Neural progenitor cell (in vitro differentiated cells): ENCODE results near the gene DNAH7. TPM values are rescaled to one million over a fixed set of nuclear protein-coding genes. Genes with fewer than 3 reads are reported as not detected.

Experiments
- DNase-seq: peaks from one replicate; pipeline ENCODE4 v3.0.0-alpha.2; 2016; ENCODE audit warnings: low spot score
- H2AFZ ChIP-seq: fragments of 200-600 bp; sonication (generic); replicated peaks from 2 replicates; pipeline ENCODE4 v1.6.1; 2016; ENCODE audit warnings: antibody characterized with exemption
- H3F3A ChIP-seq: fragments of 200-600 bp; sonication (generic); 2 replicates; pipeline ENCODE4 v1.6.1; 2016; ENCODE audit warnings: antibody characterized with exemption, low read depth
- H3K27ac ChIP-seq: fragments of 200-600 bp; sonication (generic); 2 replicates; pipeline ENCODE4 v1.5.1; 2016; ENCODE audit warnings: mild to moderate bottlenecking
- H3K27me3 ChIP-seq: fragments of 200-600 bp; sonication (generic); 2 replicates; pipeline ENCODE4 v1.6.1; 2016; ENCODE audit warnings: mild to moderate bottlenecking, moderate library complexity
- H3K36me3 ChIP-seq: fragments of 200-600 bp; sonication (generic); 2 replicates; pipeline ENCODE4 v1.5.1; 2016
- H3K4me1 ChIP-seq: fragments of 200-600 bp; sonication (generic); 2 replicates; pipeline ENCODE4 v1.6.1; 2016; ENCODE audit warnings: mixed run types
- H3K4me2 ChIP-seq: fragments of 200-600 bp; sonication (generic); 2 replicates; pipeline ENCODE4 v1.6.1; 2016
- H3K4me3 ChIP-seq: fragments of 200-600 bp; sonication (generic); 2 replicates; pipeline ENCODE4 v1.5.1; 2016
- H3K79me2 ChIP-seq: fragments of 200-600 bp; sonication (generic); 2 replicates; pipeline ENCODE4 v1.6.1; 2016; ENCODE audit warnings: low read depth
- H3K9ac ChIP-seq: fragments of 200-600 bp; sonication (generic); 2 replicates; pipeline ENCODE4 v1.6.1; 2016
- H3K9me3 ChIP-seq: fragments of 200-600 bp; sonication (generic); 2 replicates; pipeline ENCODE4 v1.5.1; 2016; ENCODE audit warnings: low read depth
- H4K20me1 ChIP-seq: fragments of 200-600 bp; sonication (generic); 2 replicates; pipeline ENCODE4 v1.6.1; 2016; ENCODE audit warnings: low read depth
- H3K27ac Mint-ChIP-seq: 3 replicates; pipeline ENCODE4 v1.8.0; 2021; ENCODE audit warnings: mixed read lengths
- H3K27me3 Mint-ChIP-seq: 2 replicates; pipeline ENCODE4 v1.8.0; 2022; ENCODE audit warnings: low read depth, mild to moderate bottlenecking, inconsistent platforms, moderate library complexity, mixed read lengths; ENCODE audit not compliant: insufficient read depth
- H3K36me3 Mint-ChIP-seq: 3 replicates; pipeline ENCODE4 v1.8.0; 2021; ENCODE audit warnings: mixed read lengths
- H3K4me1 Mint-ChIP-seq: 3 replicates; pipeline ENCODE4 v1.8.0; 2021; ENCODE audit warnings: mixed read lengths
- H3K4me3 Mint-ChIP-seq: 3 replicates; pipeline ENCODE4 v1.8.0; 2021; ENCODE audit warnings: mild to moderate bottlenecking, moderate library complexity, mixed read lengths
- H3K9me3 Mint-ChIP-seq: 3 replicates; pipeline ENCODE4 v1.8.0; 2020; ENCODE audit warnings: mixed read lengths
- CTCF ChIP-seq: fragments of 200-600 bp; sonication (generic); IDR thresholded peaks from 2 replicates; pipeline ENCODE4 v1.5.1; 2017; ENCODE audit warnings: antibody characterized with exemption, mild to moderate bottlenecking
- EZH2 ChIP-seq: fragments of 200-600 bp; sonication (generic); IDR thresholded peaks from 2 replicates; pipeline ENCODE4 v1.6.1; 2017; ENCODE audit warnings: antibody characterized with exemption, mild to moderate bottlenecking, moderate library complexity
- EZH2phosphoT487 ChIP-seq: fragments of 200-600 bp; sonication (generic); IDR thresholded peaks from 2 replicates; pipeline ENCODE4 v1.6.1; 2017; ENCODE audit warnings: antibody characterized with exemption
- total RNA-seq: library from RNA; depleted of rRNA; stranded (reverse); fragments of >200 nt; gene quantifications from 2 replicates; pipeline ENCODE4 v1.2.3, GENCODE V29; 2015; ENCODE audit warnings: low replicate concordance

Gene DNAH7
- total RNA-seq, 1 donor from 2014 or later: 0.49 TPM

GRCh38 chr2:195836002-195836401 is 232.6 kb downstream of the DNAH7 start:
- Histone ChIP-seq H3K9ac (no peak overlapping the region), H4K20me1 (no peaks in the 10 kb centered on the region), H3K27me3 (no peaks in the 10 kb centered on the region), H3K36me3 (no peaks in the 10 kb centered on the region), H3K4me2 (no peak overlapping the region), H2AFZ (no peak overlapping the region), H3K79me2 (no peaks in the 10 kb centered on the region), H3F3A (no peaks in the 10 kb centered on the region), H3K4me3 (no peak overlapping the region), H3K9me3 (no peaks in the 10 kb centered on the region), H3K27ac (no peak overlapping the region), H3K4me1 (peaks cover 9% of the 10 kb centered on the region)
- DNase-seq: no peak
- H3K27me3 Mint-ChIP-seq: no peaks in the 10 kb centered on the region
- no peak overlapping the region for H3K27ac Mint-ChIP-seq
- H3K9me3 Mint-ChIP-seq: no peaks in the 10 kb centered on the region
- TF ChIP-seq CTCF (no peak), EZH2phosphoT487 (no peak), EZH2 (no peak)
- H3K36me3 Mint-ChIP-seq: no peaks in the 10 kb centered on the region
- no peak overlapping the region for H3K4me3 Mint-ChIP-seq
- peaks cover 4% of the 10 kb centered on the region for H3K4me1 Mint-ChIP-seq

- H3K36me3 Mint-ChIP-seq: no peaks in the 10 kb centered on the region
- no peak overlapping the region for H3K27ac Mint-ChIP-seq
- no peaks in the 10 kb centered on the region for H3K9me3 Mint-ChIP-seq
- no peak overlapping the region for H3K9ac ChIP-seq
- no peaks in the 10 kb centered on the region for H4K20me1 ChIP-seq
- H3K27me3 ChIP-seq: no peaks in the 10 kb centered on the region
- TF ChIP-seq CTCF: no peak
- TF ChIP-seq EZH2phosphoT487: no peak
- no peak for TF ChIP-seq EZH2
- H3K27ac ChIP-seq: no peak overlapping the region
- no peaks in the 10 kb centered on the region for H3K27me3 Mint-ChIP-seq
- no peak for DNase-seq
- no peak overlapping the region for H2AFZ ChIP-seq
- peaks cover 21% of the 10 kb centered on the region for H3K4me1 ChIP-seq
- no peaks in the 10 kb centered on the region for H3K36me3 ChIP-seq
- no peaks in the 10 kb centered on the region for H3K79me2 ChIP-seq
- no peak overlapping the region for H3K4me2 ChIP-seq
- H3K4me3 Mint-ChIP-seq: no peak overlapping the region
- H3K9me3 ChIP-seq: no peaks in the 10 kb centered on the region
- H3K4me3 ChIP-seq: no peak overlapping the region
- no peaks in the 10 kb centered on the region for H3F3A ChIP-seq
- peaks cover 11% of the 10 kb centered on the region for H3K4me1 Mint-ChIP-seq
Observed at GRCh38 chr2:195834836-195835235, 233.8 kb downstream of the DNAH7 start.

- DNase-seq: peak; percentile 14
- peak overlapping the region; percentile 53 for H3K4me2 ChIP-seq
- H3K9me3 ChIP-seq: no peaks in the 10 kb centered on the region
Observed at GRCh38 chr2:195830968-195831950, 237.4 kb downstream of the DNAH7 start.

GRCh38 chr2:195824478-195824877 is 244.2 kb downstream of the DNAH7 start:
- no peaks in the 10 kb centered on the region for H3K36me3 ChIP-seq

More at GRCh38 chr2:195830968-195831950, 237.4 kb downstream of the DNAH7 start:
- no peaks in the 10 kb centered on the region for H3K27me3 ChIP-seq
- no peaks in the 10 kb centered on the region for H3K36me3 Mint-ChIP-seq
- H3K4me3 Mint-ChIP-seq: no peak overlapping the region
- no peaks in the 10 kb centered on the region for H3F3A ChIP-seq
- H3K4me1 ChIP-seq: peaks cover 21% of the 10 kb centered on the region
- no peak overlapping the region for H3K27ac Mint-ChIP-seq
- H3K27me3 Mint-ChIP-seq: no peaks in the 10 kb centered on the region
- no peaks in the 10 kb centered on the region for H3K79me2 ChIP-seq
- H3K4me3 ChIP-seq: no peak overlapping the region
- no peak overlapping the region for H3K9ac ChIP-seq
- TF ChIP-seq EZH2: no peak
- peaks cover 11% of the 10 kb centered on the region for H3K4me1 Mint-ChIP-seq
- H3K9me3 Mint-ChIP-seq: no peaks in the 10 kb centered on the region
- peak overlapping the region; percentile 57 for H3K27ac ChIP-seq
- H4K20me1 ChIP-seq: no peaks in the 10 kb centered on the region
- H2AFZ ChIP-seq: peak overlapping the region; percentile 98
- H3K36me3 ChIP-seq: no peaks in the 10 kb centered on the region

More at GRCh38 chr2:195824478-195824877, 244.2 kb downstream of the DNAH7 start:
- Mint-ChIP-seq H3K27ac (no peak overlapping the region), H3K27me3 (peaks cover 2% of the 10 kb centered on the region), H3K36me3 (no peaks in the 10 kb centered on the region), H3K4me1 (no peaks in the 10 kb centered on the region), H3K9me3 (no peaks in the 10 kb centered on the region), H3K4me3 (no peak overlapping the region)
- H3F3A ChIP-seq: no peaks in the 10 kb centered on the region
- no peak for DNase-seq
- H3K79me2 ChIP-seq: no peaks in the 10 kb centered on the region
- H3K27me3 ChIP-seq: no peaks in the 10 kb centered on the region
- no peak for TF ChIP-seq EZH2
- TF ChIP-seq EZH2phosphoT487: no peak
- TF ChIP-seq CTCF: no peak
- no peak overlapping the region for H3K27ac ChIP-seq
- no peaks in the 10 kb centered on the region for H4K20me1 ChIP-seq
- H3K4me3 ChIP-seq: no peak overlapping the region
- H3K9me3 ChIP-seq: no peaks in the 10 kb centered on the region
- H2AFZ ChIP-seq: no peak overlapping the region
- H3K4me1 ChIP-seq: peaks cover under 1% of the 10 kb centered on the region
- H3K9ac ChIP-seq: no peak overlapping the region
- no peak overlapping the region for H3K4me2 ChIP-seq
